Activated CD8-positive, alpha-beta memory T cell treated with anti-CD3 and anti-CD28 coated beads, Interleukin-2, amount 50 U/mL, for 24 hours (primary cell): ENCODE results near the gene SFXN1.
"Not testable (repeated sequence)": the region's sequence is repeated elsewhere in the genome, so short reads cannot be mapped to it uniquely, and the experiment has no call there.

Experiments
- DNase-seq: peaks from one replicate; pipeline ENCODE4 v3.0.0-alpha.2; 2020; ENCODE audit errors: extremely low read depth

Gene SFXN1

GRCh38 chr5:175478384-175479124 is at the start of gene SFXN1:
SFXN1 (plus strand) TSS chr5:175478560; CDS start chr5:175492104, 13,544 bp downstream.
- DNase-seq: peak; percentile 41

GRCh38 chr5:175434800-175435199 is 43.6 kb upstream of the SFXN1 start:
- DNase-seq: no peak

- DNase-seq: no peak
These were observed 42.0 kb upstream of the SFXN1 start for GRCh38 chr5:175436359-175436758.

- no peak for DNase-seq
These were observed 40.0 kb upstream of the SFXN1 start for GRCh38 chr5:175438234-175438857.

GRCh38 chr5:175443514-175444059 is 34.8 kb upstream of the SFXN1 start:
- DNase-seq: no peak

- no peak for DNase-seq
These were observed 34.1 kb upstream of the SFXN1 start, which contains the start of gene DRD1 for GRCh38 chr5:175444060-175444904. DRD1 (minus strand) TSS chr5:175444182; CDS start chr5:175443099, 1,083 bp downstream.

- DNase-seq: no peak
These were observed 33.4 kb upstream of the SFXN1 start for GRCh38 chr5:175444905-175445456.

GRCh38 chr5:175446378-175446777 is 32.0 kb upstream of the SFXN1 start:
- DNase-seq: not testable (repeated sequence)

- DNase-seq: no peak
These were observed 30.8 kb upstream of the SFXN1 start for GRCh38 chr5:175447571-175447970.

- DNase-seq: no peak
These were observed 30.1 kb upstream of the SFXN1 start for GRCh38 chr5:175448276-175448675.

- DNase-seq: no peak
These were observed 26.2 kb upstream of the SFXN1 start for GRCh38 chr5:175452166-175452565.

- not testable (repeated sequence) for DNase-seq
These were observed 24.0 kb upstream of the SFXN1 start for GRCh38 chr5:175454338-175454737.

GRCh38 chr5:175456105-175456742 is 22.1 kb upstream of the SFXN1 start:
- no peak for DNase-seq

GRCh38 chr5:175457466-175457865 is 20.9 kb upstream of the SFXN1 start:
- DNase-seq: no peak

- no peak for DNase-seq
These were observed 18.2 kb upstream of the SFXN1 start for GRCh38 chr5:175460126-175460525.

GRCh38 chr5:175460552-175460951 is 17.8 kb upstream of the SFXN1 start:
- no peak for DNase-seq

- DNase-seq: no peak
These were observed 17.0 kb upstream of the SFXN1 start for GRCh38 chr5:175461370-175461769.

GRCh38 chr5:175463641-175464040 is 14.7 kb upstream of the SFXN1 start:
- no peak for DNase-seq

- peak; percentile 40 for DNase-seq
These were observed 14.1 kb upstream of the SFXN1 start for GRCh38 chr5:175464074-175464941.

GRCh38 chr5:175464942-175465233 is 13.5 kb upstream of the SFXN1 start:
- no peak for DNase-seq
